ENCODE results near the gene NLRP5. TPM values are rescaled to one million over a fixed set of nuclear protein-coding genes. Genes with fewer than 3 reads are reported as not detected.
"Not testable (repeated sequence)": the region's sequence is repeated elsewhere in the genome, so short reads cannot be mapped to it uniquely, and the experiment has no call there.

NLRP5 gene
- total RNA-seq, 2 donors from 2014 or later = not detected

DNA sequence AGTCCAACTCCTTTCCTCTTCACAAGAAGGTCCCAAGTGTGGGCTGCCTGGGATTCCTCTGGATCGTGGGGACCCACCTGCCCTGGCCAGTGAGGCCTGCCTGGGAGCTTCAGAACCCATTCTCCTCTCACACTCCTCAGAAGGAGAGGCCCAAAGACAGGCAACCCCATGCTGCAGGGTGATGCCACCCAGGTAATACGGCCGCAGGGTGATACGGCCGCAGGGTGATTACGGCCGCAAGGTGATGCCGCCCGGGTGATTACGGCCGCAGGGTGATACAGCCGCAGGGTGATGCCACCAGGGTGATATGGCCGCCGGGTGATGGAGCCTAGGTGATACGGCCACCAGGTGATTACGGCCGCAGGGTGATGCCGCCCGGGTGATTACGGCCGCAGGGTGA is 111.7 kb downstream of the NLRP5 start:
- not testable (repeated sequence) for H3K27ac Mint-ChIP-seq, ATAC-seq, H3K4me3 Mint-ChIP-seq, H3K27me3 Mint-ChIP-seq, H3K9me3 Mint-ChIP-seq, H3K36me3 Mint-ChIP-seq
- peaks cover 0 to 16% of the 10 kb centered on the region in 2 donors for H3K4me1 Mint-ChIP-seq (ENCODE audit: low read depth in 2 of 2)
- peak; percentile 37 for DNase-seq (ENCODE audit: low spot score)

DNA sequence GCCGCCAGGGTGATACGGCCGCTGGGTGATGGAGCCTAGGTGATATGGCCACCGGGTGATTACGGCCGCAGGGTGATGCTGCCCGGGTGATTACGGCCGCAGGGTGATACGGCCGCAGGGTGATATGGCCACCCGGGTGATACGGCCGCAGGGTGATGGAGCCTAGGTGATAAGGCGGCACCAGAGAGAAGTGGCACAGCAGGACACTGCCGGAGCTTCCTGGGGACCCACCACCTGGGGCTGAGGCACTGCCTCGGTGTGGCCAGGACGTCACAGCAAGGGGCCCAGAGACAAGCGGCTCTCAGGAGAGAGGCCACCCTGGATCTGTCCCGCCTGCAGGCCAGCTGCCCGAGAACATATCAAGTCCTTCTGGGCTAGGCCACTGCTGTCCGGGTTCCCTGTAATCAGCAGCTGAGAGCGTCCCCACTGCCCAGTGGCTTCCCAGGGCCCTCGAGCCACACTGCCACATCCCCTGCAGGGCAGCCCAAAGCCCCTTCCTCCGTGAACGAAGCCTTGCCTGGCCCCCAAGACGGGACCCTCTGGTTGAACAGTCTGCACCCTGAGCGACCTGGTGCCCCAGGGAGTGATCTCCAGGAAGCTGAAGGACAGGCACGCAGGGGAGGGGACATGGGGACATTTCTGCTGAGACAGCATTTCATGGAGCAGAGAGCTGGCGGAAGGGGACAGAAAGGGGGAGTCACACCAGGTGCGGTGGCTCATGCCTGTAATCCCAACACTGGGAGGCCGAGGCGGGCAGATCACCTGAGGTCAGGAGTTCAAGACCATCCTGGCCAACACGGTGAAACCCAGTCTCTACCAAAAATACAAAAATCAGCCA is 112.4 kb downstream of the NLRP5 start:
- peak; percentile 53 for DNase-seq (ENCODE audit: low spot score)
- H3K36me3 Mint-ChIP-seq = peaks cover 4% of the 10 kb centered on the region
- H3K4me3 Mint-ChIP-seq = no peak overlapping the region
- H3K27me3 Mint-ChIP-seq = no peaks in the 10 kb centered on the region
- H3K9me3 Mint-ChIP-seq = no peaks in the 10 kb centered on the region
- ATAC-seq = no peak
- peaks cover 0 to 11% of the 10 kb centered on the region in 2 donors for H3K4me1 Mint-ChIP-seq (ENCODE audit: low read depth in 2 of 2)
- peak overlapping the region in 1 of 2 donors; percentile 27 for H3K27ac Mint-ChIP-seq

DNA sequence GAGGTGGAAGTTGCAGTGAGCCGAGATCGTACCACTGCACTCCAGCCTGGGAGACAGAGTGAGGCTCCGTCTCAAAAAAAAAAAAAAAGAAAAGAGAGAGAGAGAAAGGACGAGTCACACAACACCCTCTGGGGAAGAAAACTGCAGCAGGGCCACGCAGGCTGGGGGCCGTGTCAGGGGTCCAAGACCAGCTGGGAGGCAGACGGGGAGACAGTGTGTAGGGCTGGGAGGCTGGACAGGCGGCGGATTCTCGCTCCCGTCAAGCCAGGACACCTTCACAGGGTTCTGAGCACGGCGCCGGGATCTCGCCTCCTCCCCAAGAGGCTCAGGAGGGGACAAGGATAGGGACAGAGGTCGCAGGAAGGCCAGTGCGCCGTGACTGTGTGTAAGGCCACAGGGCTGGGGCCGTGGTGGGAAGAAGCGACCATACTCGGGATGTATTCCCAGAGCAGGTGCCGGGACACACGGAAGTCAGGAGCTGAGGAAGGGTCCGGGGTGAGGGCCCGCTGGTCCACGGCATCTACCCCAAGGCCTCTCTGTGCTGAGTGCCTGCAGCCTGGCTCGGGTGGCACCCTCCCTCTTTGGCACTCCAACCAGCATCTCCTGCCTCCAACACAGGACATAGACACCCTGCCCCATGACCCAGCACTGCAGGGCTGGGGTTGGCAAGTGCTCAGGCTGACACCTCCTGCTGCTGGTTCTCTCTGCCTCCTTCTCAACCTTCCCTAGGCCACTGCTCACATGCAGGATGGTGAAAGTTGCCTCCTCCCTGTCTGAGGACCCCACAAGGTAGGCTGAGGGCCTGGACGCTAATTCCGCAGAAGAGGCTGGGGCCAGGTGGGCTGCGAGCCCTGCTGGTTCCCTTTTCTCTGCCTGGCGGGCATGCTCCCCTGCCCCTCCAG is 113.3 kb downstream of the NLRP5 start:
- peak overlapping the region in 1 of 2 donors; percentile 27 for H3K27ac Mint-ChIP-seq
- no peaks in the 10 kb centered on the region for H3K9me3 Mint-ChIP-seq
- H3K27me3 Mint-ChIP-seq = no peaks in the 10 kb centered on the region
- peaks cover 0 to 12% of the 10 kb centered on the region in 2 donors for H3K4me1 Mint-ChIP-seq (ENCODE audit: low read depth in 2 of 2)
- DNase-seq (ENCODE audit: low spot score) (peak; percentile 58), ATAC-seq (no peak)
- H3K4me3 Mint-ChIP-seq = no peak overlapping the region
- H3K36me3 Mint-ChIP-seq = peaks cover 4% of the 10 kb centered on the region

DNA sequence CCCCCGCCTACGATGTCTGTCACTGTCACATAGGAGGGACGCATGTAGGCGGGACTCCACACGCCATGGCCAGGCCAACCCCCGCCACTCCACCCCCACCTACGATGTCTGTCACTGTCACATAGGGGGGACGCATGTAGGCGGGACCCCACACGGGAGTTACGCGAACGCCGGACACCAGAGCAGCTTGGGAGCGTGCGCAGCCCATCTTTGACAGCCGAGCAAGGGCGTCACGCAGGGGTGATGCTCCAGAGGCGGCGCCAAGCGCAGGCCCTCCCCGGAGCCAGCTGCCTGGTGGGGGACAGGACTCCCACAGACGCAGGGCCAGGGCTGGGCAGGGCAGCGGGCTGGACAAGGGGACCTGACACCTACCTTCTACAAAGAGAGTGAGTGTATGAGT is 114.5 kb downstream of the NLRP5 start:
- Mint-ChIP-seq H3K4me3 (no peak overlapping the region), H3K27me3 (no peaks in the 10 kb centered on the region), H3K36me3 (peaks cover 4% of the 10 kb centered on the region), H3K4me1 (ENCODE audit: low read depth in 2 of 2) (peaks cover 2 to 15% of the 10 kb centered on the region in 2 donors), H3K27ac (no peak overlapping the region), H3K9me3 (no peaks in the 10 kb centered on the region)
- DNase-seq (ENCODE audit: low spot score) (no peak), ATAC-seq (no peak)

DNA sequence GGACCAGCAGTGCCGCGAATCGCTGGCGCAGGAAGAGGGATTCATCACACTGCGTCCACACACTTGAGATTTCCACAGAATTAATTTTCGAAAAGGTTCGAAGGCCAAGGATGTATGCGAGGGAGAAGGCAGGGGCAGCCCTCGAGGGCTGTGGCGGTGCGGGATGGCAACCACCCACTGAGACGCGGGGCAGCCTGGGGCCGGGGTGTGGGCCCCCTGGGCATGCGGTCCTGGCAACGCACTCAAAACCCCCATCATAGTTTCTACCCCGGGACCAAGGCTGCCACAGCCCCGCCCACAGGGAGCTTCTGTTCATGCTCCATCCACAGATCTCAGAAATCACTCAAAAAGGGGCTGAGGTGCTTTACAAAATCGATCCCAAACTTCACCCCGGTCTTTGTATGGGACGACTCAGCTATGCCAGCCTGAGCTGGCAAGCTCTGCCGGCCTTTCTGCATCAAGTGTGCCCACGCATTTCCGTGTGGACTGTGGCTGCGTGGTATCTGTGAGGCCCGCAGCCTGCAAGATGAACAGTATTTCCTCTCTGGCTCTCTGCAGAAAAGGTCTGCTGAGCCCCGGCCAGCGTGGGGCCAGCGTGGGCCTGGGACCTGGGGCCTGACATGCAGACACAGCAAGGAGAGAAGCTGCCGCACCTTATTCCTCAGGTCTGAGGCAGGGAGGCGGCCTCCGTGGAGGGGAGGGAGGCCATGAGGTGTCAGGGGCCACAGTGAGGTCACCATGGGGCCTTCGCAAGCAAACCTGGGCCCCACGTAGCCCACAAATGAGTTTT is 115.4 kb downstream of the NLRP5 start:
- Mint-ChIP-seq H3K9me3 (no peaks in the 10 kb centered on the region), H3K36me3 (peaks cover 4% of the 10 kb centered on the region), H3K4me1 (ENCODE audit: low read depth in 2 of 2) (peaks cover 7 to 23% of the 10 kb centered on the region in 2 donors), H3K27ac (no peak overlapping the region), H3K4me3 (no peak overlapping the region), H3K27me3 (no peaks in the 10 kb centered on the region)
- no peak for ATAC-seq
- no peak for DNase-seq (ENCODE audit: low spot score)

DNA sequence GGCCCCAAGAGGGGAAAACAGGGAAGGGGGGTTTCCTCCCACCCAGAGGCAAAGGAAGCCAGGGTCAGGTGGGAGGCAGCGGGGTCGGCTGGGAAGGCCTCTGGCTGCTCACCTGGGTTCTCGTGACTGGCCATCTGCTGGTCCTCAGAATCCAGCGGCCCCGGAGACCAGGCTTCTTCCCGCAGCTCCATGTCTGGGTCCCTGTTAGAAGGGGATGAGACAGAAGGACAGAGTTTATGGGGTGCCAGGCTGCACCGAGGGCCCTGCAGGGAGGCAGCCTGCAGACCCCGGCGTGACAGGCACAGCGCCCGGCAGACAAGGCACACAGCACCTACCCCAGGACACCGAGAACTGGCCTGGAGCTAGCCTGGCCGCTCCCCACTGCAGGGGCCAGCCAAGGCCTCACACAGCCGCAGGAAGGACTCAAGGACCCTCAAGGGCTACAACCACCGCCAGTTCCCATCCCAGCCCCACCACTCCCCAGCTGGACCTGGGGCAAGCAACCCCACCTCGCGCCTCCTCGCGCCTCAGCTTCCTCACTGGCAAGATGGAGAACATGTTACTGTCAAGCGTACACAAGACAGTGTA is 116.5 kb downstream of the NLRP5 start:
- H3K9me3 Mint-ChIP-seq = no peaks in the 10 kb centered on the region
- ATAC-seq = no peak

DNA sequence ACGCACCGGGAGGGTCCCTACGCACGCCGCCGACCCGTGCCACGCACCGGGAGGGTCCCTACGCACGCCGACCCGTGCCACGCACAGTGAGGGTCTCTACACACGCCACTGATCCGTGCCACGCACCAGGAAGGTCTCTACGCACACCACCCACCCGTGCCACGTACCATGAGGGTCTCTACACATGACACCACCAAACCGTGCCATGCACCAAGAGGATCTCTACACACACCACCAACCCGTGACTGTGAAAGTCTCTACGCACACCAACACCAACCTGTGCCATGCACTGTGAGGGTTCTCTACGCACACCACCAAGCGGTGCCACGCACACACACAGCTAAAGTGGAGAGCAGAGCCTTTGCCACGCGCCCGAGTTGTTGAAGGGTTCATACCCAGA is 117.8 kb downstream of the NLRP5 start:
- Mint-ChIP-seq H3K27me3 (no peaks in the 10 kb centered on the region), H3K4me1 (ENCODE audit: low read depth in 2 of 2) (peaks cover 16 to 29% of the 10 kb centered on the region in 2 donors), H3K27ac (no peak overlapping the region), H3K4me3 (no peak overlapping the region), H3K36me3 (peaks cover 4% of the 10 kb centered on the region), H3K9me3 (no peaks in the 10 kb centered on the region)
- ATAC-seq (no peak), DNase-seq (ENCODE audit: low spot score) (no peak)

More for the DNA sequence above, 116.5 kb downstream of the NLRP5 start:
- Mint-ChIP-seq H3K27me3 (no peaks in the 10 kb centered on the region), H3K36me3 (peaks cover 4% of the 10 kb centered on the region), H3K4me3 (no peak overlapping the region), H3K4me1 (ENCODE audit: low read depth in 2 of 2) (peaks cover 12 to 27% of the 10 kb centered on the region in 2 donors), H3K27ac (peak overlapping the region in 1 of 2 donors; percentile 41)
- no peak for DNase-seq (ENCODE audit: low spot score)

DNA sequence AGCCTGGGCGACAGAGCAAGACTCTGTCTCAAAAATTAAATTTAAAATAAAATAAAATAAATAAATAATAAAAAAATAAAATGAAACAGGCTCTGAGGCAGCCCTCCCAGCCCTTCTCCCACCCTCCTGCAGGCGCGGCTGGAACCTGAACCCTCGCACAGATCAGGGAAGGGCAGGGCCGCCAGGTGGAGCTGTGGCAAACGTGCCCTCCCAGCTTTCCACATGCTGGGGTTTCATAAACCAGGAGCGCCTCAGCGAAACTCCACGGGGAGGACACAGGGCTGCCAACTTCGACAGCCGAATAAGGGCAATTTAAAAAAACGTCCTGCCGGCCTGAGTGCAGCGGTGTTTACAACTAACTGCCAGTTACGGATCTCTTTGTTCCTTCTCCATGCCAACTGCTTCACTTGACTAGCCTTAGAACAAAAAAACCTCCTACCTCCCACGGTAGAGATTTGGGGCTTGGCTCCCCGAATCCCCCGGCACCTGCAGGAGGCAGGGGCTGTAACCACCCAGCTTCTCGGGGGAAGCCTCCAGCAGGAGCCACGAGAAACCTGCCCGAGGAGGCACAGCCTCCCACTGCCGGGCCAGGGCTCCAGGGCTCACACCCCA is 118.6 kb downstream of the NLRP5 start:
- H3K4me1 Mint-ChIP-seq (ENCODE audit: low read depth in 2 of 2) = peaks cover 16 to 27% of the 10 kb centered on the region in 2 donors
- ATAC-seq = peak in 1 of 2 donors; percentile 62

DNA sequence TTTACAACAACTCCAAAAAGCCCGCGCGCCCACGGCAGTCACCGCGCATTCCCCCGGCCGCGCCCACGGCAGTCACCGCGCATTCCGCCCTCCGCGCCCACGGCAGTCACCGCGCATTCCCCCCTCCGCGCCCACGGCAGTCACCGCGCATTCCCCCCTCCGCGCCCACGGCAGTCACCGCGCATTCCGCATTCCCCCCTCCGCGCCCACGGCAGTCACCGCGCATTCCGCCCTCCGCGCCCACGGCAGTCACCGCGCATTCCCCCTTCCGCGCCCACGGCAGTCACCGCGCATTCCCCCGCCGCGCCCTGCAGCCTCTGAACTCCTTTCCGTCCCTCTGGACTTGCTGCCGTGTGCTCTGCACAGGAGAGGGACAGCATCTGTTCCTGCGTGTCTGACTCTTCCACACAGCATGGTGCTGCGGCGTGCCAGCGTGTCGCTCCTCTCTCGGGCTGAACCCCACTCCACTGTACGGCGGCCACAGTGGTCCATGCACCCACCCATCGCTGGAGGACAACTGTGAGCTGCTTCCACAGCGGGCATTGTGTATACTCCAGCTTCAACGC is 119.3 kb downstream of the NLRP5 start:
- H3K27ac Mint-ChIP-seq, H3K9me3 Mint-ChIP-seq: not testable (repeated sequence)

More for the DNA sequence above, 118.6 kb downstream of the NLRP5 start:
- no peaks in the 10 kb centered on the region for H3K27me3 Mint-ChIP-seq
- H3K27ac Mint-ChIP-seq = no peak overlapping the region
- no peaks in the 10 kb centered on the region for H3K9me3 Mint-ChIP-seq
- H3K4me3 Mint-ChIP-seq = no peak overlapping the region
- peaks cover 4% of the 10 kb centered on the region for H3K36me3 Mint-ChIP-seq
- peak; percentile 63 for DNase-seq (ENCODE audit: low spot score)

DNA sequence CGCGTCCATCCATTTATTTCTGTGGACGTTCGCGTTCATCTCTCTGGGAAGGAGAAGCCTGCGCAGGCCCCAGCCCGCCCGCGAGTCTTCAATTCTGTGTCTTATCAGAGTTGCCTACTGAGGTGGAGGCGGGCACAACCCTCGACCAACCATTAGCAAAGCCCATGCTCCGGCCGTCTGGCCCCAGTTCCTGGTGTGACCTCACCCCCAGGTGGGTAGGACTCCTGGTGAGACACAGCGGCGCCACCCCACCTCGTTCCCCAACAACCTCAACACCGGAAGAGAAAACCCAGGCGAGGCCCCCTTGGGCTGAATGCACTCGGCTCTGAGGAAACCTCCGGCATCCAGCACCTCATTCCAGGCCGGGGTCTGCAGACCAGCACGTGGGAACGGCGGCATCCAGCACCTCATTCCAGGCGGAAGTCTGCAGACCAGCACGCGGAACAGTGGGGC is 119.8 kb downstream of the NLRP5 start:
- Mint-ChIP-seq H3K4me3 (no peak overlapping the region), H3K36me3 (peaks cover 2% of the 10 kb centered on the region), H3K9me3 (no peaks in the 10 kb centered on the region), H3K27me3 (no peaks in the 10 kb centered on the region), H3K4me1 (ENCODE audit: low read depth in 2 of 2) (peaks cover 16 to 34% of the 10 kb centered on the region in 2 donors), H3K27ac (no peak overlapping the region)
- ATAC-seq (no peak), DNase-seq (ENCODE audit: low spot score) (peak; percentile 45)

More for the DNA sequence above, 119.3 kb downstream of the NLRP5 start:
- DNase-seq (ENCODE audit: low spot score) = peak; percentile 35
- H3K27me3 Mint-ChIP-seq, ATAC-seq, H3K36me3 Mint-ChIP-seq, H3K4me3 Mint-ChIP-seq: not testable (repeated sequence)
- H3K4me1 Mint-ChIP-seq (ENCODE audit: low read depth in 2 of 2) = peaks cover 16 to 32% of the 10 kb centered on the region in 2 donors

DNA sequence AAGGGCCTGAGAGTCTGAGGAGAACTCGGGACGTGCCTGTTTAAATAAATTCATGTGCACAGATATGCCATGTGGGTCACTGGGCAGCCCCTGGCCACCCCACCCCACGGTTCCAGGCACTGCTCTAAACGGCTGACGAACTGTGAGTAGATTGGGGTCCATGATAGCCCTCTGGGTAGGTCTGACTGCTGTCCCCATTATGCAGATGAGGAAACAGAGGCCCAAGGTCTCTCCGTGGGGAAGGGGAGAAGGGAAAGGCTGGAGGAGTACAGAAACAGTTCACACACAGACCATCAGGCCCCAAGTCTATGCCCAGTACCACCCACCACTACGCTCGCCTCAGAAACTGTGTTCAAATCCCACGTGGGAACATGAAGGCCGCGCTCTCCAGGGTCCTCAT is 120.4 kb downstream of the NLRP5 start:
- peak; percentile 44 for DNase-seq (ENCODE audit: low spot score)
- Mint-ChIP-seq H3K27me3 (no peaks in the 10 kb centered on the region), H3K9me3 (no peaks in the 10 kb centered on the region), H3K27ac (no peak overlapping the region), H3K4me3 (no peak overlapping the region), H3K4me1 (ENCODE audit: low read depth in 2 of 2) (peaks cover 20 to 38% of the 10 kb centered on the region in 2 donors), H3K36me3 (no peaks in the 10 kb centered on the region)
- ATAC-seq = no peak

DNA sequence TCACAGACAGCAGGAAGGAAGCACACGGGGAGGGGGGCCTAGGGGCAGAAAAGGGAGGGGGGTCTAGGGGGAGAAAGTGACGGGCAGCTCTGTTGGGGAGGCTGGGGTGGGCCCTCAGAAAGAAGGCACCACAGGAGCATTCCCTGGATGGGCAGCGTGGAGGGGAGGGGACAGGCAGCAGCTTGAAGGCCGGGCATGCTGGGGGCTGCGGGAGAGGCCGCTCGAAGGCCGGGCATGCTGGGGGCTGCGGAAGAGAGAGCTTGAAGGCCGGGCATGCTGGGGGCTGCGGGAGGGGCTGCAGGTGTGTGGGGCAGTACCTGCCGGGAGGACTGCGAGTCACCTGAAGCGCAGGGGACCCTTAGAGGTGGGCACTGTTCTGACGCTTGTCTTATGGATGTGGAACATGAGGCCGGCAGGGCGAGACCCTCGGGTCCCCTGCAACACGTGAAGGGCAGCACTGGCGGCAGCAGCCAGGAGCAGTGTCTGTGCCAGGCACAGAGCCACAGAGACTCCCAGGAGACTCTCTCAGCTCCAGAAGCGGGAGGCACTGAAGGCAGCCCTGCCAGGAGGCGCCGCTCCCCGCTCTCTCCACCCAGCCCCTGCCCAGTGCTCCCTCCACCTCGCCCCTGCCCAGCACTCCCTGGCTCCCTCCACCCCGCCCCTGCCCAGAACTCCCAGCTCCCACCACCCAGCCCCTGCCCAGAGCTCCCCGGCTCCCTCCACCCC is 121.2 kb downstream of the NLRP5 start:
- no peaks in the 10 kb centered on the region for H3K9me3 Mint-ChIP-seq
- ATAC-seq (no peak), DNase-seq (ENCODE audit: low spot score) (peak; percentile 59)
- H3K36me3 Mint-ChIP-seq = no peaks in the 10 kb centered on the region
- H3K27me3 Mint-ChIP-seq = no peaks in the 10 kb centered on the region
- peaks cover 27 to 40% of the 10 kb centered on the region in 2 donors for H3K4me1 Mint-ChIP-seq (ENCODE audit: low read depth in 2 of 2)
- no peak overlapping the region for H3K27ac Mint-ChIP-seq
- no peak overlapping the region for H3K4me3 Mint-ChIP-seq

All from natural killer cell treated with Interleukin-12 subunit alpha and Interleukin-12 subunit beta and Interleukin-15 and Interleukin-18, amount 100 ng/mL, for 72 hours (primary cell).